ENCODE results near the gene DNAJC2. TPM values are rescaled to one million over a fixed set of nuclear protein-coding genes. Genes with fewer than 3 reads are reported as not detected.

Gene DNAJC2
- total RNA-seq = 17.7 TPM
- long read RNA-seq, transcript DNAJC2-203 (17 exons, 2,167 nt) = major isoform, 10 of 28 reads
- long read RNA-seq, partial matches to known transcripts = 14 of 28 reads
- long read RNA-seq, other reads (novel, unspliced or antisense) = 4 of 28 reads

- peak; percentile 91 for DNase-seq (ENCODE audit: low spot score)
- intact Hi-C loops (cut with DNase I) = loop anchor here (5.0 kb wide), 1 partner anchor 47 kb away; the partner anchor contains the start of gene PMPCB
Measured at GRCh38 chr7:103344453-103345149, at the start of gene DNAJC2. DNAJC2 (minus strand) TSS chr7:103344767; CDS start chr7:103344622, 145 bp downstream.

GRCh38 chr7:103391976-103392375, 47.4 kb upstream of the DNAJC2 start:
- intact Hi-C loops (cut with DNase I) = no loop called here
- no peak for DNase-seq (ENCODE audit: low spot score)

GRCh38 chr7:103391150-103391549, 46.6 kb upstream of the DNAJC2 start:
- no peak for DNase-seq (ENCODE audit: low spot score)
- intact Hi-C loops (cut with DNase I) = no loop called here

- intact Hi-C loops (cut with DNase I) = no loop called here
- no peak for DNase-seq (ENCODE audit: low spot score)
Measured at GRCh38 chr7:103389263-103389662, 44.7 kb upstream of the DNAJC2 start.

- DNase-seq (ENCODE audit: low spot score) = no peak
- intact Hi-C loops (cut with DNase I) = no loop called here
Measured at GRCh38 chr7:103388469-103389140, 44.0 kb upstream of the DNAJC2 start.

GRCh38 chr7:103387242-103387641, 42.7 kb upstream of the DNAJC2 start:
- intact Hi-C loops (cut with DNase I) = no loop called here
- DNase-seq (ENCODE audit: low spot score) = no peak

- DNase-seq (ENCODE audit: low spot score) = no peak
- intact Hi-C loops (cut with DNase I) = no loop called here
Measured at GRCh38 chr7:103382032-103382402, 37.5 kb upstream of the DNAJC2 start.

- no peak for DNase-seq (ENCODE audit: low spot score)
- intact Hi-C loops (cut with DNase I) = no loop called here
Measured at GRCh38 chr7:103381280-103382031, 36.9 kb upstream of the DNAJC2 start.

GRCh38 chr7:103380395-103381191, 36.0 kb upstream of the DNAJC2 start:
- DNase-seq (ENCODE audit: low spot score) = no peak
- intact Hi-C loops (cut with DNase I) = no loop called here

GRCh38 chr7:103379270-103379975, 34.9 kb upstream of the DNAJC2 start:
- intact Hi-C loops (cut with DNase I) = no loop called here
- no peak for DNase-seq (ENCODE audit: low spot score)

- intact Hi-C loops (cut with DNase I) = no loop called here
- DNase-seq (ENCODE audit: low spot score) = no peak
Measured at GRCh38 chr7:103373866-103374643, 29.5 kb upstream of the DNAJC2 start.

- intact Hi-C loops (cut with DNase I) = no loop called here
- no peak for DNase-seq (ENCODE audit: low spot score)
Measured at GRCh38 chr7:103369432-103369831, 24.9 kb upstream of the DNAJC2 start.

GRCh38 chr7:103349805-103350204, 5.2 kb upstream of the DNAJC2 start:
- DNase-seq (ENCODE audit: low spot score) = no peak
- intact Hi-C loops (cut with DNase I) = no loop called here

- intact Hi-C loops (cut with DNase I) = no loop called here
- no peak for DNase-seq (ENCODE audit: low spot score)
Measured at GRCh38 chr7:103348959-103349358, 4.4 kb upstream of the DNAJC2 start.

- intact Hi-C loops (cut with DNase I) = no loop called here
- DNase-seq (ENCODE audit: low spot score) = no peak
Measured at GRCh38 chr7:103348452-103348851, 3.9 kb upstream of the DNAJC2 start.

- intact Hi-C loops (cut with DNase I) = no loop called here
- peak; percentile 83 for DNase-seq (ENCODE audit: low spot score)
Measured at GRCh38 chr7:103347507-103348267, 3.1 kb upstream of the DNAJC2 start, which contains the start of gene PSMC2. PSMC2 (plus strand) TSS chr7:103347643; CDS start chr7:103347712, 69 bp downstream.

GRCh38 chr7:103346396-103346795, 1.8 kb upstream of the DNAJC2 start:
- DNase-seq (ENCODE audit: low spot score) = no peak
- intact Hi-C loops (cut with DNase I) = no loop called here

All from cardiac septum (tissue), 1 donor.